Sciatic nerve (tissue), 2 donors: ENCODE data around the gene IL17B. TPM values are rescaled to one million over a fixed set of nuclear protein-coding genes. Genes with fewer than 3 reads are reported as not detected.

Experiments
- ATAC-seq: fragments of 200-7000 bp; cut with Tn5 transposase; one replicate; pipeline ENCODE4 v1.9.1; 2020; ENCODE audit warnings: mild to moderate bottlenecking, moderate library complexity
- DNase-seq: peaks from one replicate; pipeline ENCODE4 v3.0.0-alpha.2; 2020; ENCODE audit warnings: low spot score
- intact Hi-C: fragments of 100-400 bp; cut with DNase I; formaldehyde crosslinking; loops from one replicate; pipeline ENCODE4 v1.14.2; 2022
- total RNA-seq: library from RNA; stranded (reverse); fragmentation: NEBNext Ultra II Directional; extraction: Animal tissue kit (Norgen Biotek cat#: 25700); gene quantifications from one replicate; pipeline ENCODE4 v1.2.1, GENCODE V29; 2021
- donor health status: DM: no; HTN: no; CAD: no.
- donor health status: DM: no; HTN: no; CAD: no.

IL17B gene
- total RNA-seq, 1 donor from 2014 or later: 51.7 TPM

- no peak for DNase-seq
- intact Hi-C loops: loop anchor here (5.0 kb wide), 1 partner anchor 55 kb away; no protein-coding TSS in a partner anchor
Measured at GRCh38 chr5:149382517-149383220, 3.6 kb upstream of the IL17B start.

DNA sequence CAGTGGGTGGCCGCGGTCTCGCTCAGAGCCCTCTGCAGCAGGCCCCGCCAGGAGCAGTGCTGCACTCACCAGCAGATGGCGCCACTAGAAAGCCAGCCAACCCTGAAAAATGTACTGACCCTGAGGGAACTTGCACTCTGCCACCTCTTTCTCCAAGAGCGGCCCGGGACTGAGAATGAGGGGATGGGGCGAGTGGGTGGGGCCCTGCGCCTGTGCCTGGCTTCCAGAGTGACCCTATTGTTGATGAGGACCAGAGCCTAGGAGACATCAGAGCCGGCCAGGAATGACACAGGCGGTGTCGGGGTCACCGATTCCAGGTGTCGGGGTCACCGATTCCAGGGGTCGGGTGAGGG lies 2.9 kb upstream of the IL17B start:
- DNase-seq (peak; percentile 91), ATAC-seq (peak; percentile 85)
- intact Hi-C loops: loop anchor here (5.0 kb wide), 1 partner anchor 55 kb away; no protein-coding TSS in a partner anchor

More at GRCh38 chr5:149382517-149383220, 3.6 kb upstream of the IL17B start:
- ATAC-seq: no peak

GRCh38 chr5:149381261-149381985 lies 2.3 kb upstream of the IL17B start:
- DNase-seq (no peak), ATAC-seq (peak; percentile 1)
- intact Hi-C loops: loop anchor here (5.0 kb wide), 1 partner anchor 56 kb away; no protein-coding TSS in a partner anchor

DNA sequence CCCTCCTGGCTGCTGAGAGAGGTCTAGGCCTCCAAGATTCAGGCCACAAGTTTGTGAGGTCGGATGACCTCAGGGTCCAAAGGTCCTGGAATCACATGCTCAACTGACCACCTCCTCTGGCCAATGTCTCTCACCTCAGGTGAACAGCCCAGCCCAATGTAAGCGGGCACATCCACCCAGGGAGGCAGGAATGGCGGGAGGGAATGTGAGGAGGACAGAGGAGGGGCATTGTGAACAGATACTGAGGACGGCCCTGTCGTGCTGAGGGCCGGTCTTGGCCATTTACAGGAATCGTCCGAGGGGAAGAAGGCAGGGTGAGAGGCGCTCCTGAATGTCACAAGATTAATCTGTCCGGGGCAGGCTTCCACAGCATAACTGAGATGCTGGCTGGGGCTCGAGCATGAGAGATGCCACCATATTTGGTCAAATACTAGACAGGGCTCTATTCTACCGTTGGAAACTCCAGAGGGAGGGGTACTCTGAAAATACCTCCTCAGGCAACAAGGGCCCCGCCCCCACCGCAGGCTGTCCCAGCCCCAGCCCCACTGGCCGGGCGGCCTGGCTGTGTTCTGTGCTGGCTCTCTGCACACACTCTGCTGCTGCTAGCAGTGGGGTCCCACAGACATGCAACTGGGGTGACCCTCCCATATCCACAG lies 1.5 kb upstream of the IL17B start:
- DNase-seq: no peak
- intact Hi-C loops: loop anchor here (5.0 kb wide), 1 partner anchor 57 kb away; no protein-coding TSS in a partner anchor
- peak; percentile 4 for ATAC-seq

DNA sequence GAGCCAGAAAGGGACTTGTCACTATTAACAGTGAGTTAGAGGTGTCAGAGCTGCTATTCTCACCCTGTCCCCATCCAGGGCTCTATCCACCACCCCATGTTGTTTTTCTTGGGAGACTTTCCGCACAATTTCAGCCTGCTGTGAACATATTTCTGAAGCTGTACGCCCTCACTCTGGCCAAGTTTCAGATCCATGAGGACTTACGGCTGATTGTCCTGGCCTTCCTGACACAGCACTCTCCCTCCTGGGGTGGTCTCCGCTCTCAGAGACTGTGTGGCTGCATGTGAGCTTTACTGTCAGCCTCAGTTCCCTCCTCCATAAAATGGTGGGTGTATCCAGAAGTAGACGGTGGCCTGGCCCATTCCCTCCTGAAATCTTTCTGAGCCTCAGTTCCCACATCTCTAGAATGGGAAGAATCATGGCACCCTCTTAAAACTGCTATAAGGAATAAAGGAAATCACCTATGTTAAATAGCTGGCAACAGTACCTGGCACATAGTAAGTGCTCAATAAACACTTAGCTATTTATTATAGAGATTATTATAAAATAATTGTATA lies 804 bp upstream of the IL17B start:
- intact Hi-C loops: loop anchor here (5.0 kb wide), 1 partner anchor 57 kb away; no protein-coding TSS in a partner anchor
- DNase-seq: no peak
- ATAC-seq: no peak

GRCh38 chr5:149378241-149378820 lies 761 bp downstream of the IL17B start:
- ATAC-seq (no peak), DNase-seq (no peak)
- intact Hi-C loops: no loop called here

GRCh38 chr5:149376711-149377447 lies 2.2 kb downstream of the IL17B start:
- intact Hi-C loops: no loop called here
- no peak for DNase-seq
- no peak for ATAC-seq

DNA sequence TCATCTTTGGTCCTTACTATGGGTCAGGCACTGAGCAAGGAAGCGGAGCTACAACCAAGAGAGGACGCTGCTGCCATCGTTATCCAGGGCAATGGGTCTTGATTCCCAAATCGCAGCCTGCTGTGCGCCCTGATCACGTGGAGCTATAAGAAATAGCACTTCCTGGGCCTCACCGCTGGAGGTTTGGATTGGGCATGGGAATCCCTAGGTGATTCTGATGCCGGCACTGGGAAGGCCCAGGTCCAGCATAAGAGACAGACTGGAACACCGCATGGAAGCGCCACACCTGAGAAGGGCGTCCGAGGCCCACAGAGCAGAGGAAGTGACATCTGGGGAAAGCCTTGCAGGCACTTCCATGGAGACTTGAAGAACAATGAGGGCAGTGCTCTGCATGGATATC lies 3.0 kb downstream of the IL17B start:
- intact Hi-C loops: no loop called here
- ATAC-seq: no peak

GRCh38 chr5:149375434-149375833 lies 3.7 kb downstream of the IL17B start:
- no peak for ATAC-seq
- intact Hi-C loops: no loop called here

More for the DNA sequence above, 3.0 kb downstream of the IL17B start:
- no peak for DNase-seq

GRCh38 chr5:149374801-149375200 lies 4.3 kb downstream of the IL17B start:
- ATAC-seq (no peak), DNase-seq (no peak)
- intact Hi-C loops: no loop called here

More at GRCh38 chr5:149375434-149375833, 3.7 kb downstream of the IL17B start:
- no peak for DNase-seq

- intact Hi-C loops: no loop called here
- no peak for DNase-seq
- no peak for ATAC-seq
Measured at GRCh38 chr5:149374303-149374702, 4.8 kb downstream of the IL17B start.

DNA sequence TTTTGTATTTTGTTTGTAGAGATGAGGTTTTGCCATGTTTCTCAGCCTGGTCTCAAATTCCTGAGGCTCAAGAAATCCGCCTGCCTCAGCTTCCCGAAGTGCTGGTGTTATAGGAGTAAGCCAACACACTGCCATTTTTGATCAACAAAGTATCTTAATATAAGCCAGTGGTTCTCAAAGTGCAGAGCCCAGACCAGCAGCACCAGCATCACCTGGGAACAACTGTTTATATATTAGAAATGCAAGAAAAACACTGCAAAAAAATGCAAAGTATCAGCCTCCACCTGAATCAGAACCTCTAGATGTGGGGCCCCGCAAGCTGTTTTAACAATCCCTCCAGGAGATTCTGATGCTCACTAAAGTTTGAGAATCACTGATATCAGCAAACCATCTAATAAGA lies 6.2 kb downstream of the IL17B start:
- DNase-seq (no peak), ATAC-seq (no peak)
- intact Hi-C loops: no loop called here

DNA sequence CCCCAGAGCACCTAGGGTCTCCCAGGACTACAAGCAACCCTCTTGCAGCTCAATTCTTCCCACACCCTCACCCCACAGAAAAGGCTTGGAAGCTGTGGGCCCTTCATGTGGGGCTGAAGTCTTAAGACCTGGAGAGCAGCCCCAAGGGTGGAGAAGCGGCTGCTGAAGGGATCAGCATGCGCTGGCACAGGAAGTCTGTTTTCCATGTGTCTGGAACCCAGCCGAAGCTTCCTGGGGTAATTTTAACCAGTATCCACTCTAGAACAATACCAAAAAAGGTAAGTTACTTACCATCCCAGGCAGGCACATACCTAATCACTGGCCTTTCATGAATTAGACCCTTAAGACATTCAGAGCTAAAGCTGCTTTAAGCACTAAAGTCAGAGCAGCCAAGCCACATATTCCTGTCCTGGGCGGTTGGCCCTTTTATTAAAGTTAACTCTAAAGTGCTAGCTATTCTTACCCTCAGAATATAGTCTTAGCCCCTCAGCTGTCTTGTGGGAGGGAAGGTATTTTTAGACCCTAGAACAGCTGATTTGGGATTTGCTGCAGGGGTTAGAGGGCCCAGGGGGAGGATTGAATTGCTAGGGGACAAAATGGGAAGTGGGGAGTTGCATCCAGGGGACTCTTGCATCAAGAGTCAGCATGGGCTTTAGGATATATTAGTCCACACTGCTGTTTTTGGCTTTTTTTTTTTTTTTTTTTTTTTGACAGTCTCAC lies 6.9 kb downstream of the IL17B start:
- DNase-seq (no peak), ATAC-seq (no peak)
- intact Hi-C loops: no loop called here

DNA sequence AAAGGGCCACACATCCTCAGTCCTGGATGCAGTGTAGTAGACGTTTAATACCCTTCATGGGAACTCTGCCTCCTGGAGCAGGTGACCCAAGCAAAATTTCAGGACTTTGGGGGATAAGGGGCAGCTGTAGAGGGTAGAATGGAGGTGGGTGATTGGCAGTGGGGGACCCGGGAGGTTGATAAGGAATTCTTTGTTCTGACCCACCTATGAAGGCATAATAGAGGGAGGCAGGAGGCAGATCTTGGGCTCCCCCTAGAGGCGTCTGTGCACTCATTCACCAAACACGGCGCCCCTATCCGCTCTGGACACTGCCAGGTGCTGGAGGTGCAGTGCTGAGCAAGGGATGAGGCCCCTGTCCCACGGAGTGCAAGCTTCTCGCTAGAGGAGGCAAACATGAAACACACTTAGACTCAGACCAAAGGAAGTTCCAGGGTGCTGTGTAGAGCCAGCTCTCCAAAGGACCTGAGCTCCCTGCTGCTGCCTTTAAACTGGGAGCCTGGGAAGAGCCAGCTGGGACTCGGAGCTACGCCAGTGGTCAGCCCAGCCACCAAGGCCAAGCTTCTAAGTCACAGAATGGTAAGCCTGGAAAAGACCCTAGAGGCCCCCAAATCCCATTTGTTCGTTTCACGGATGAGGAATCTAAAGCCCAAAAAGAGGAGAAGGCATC lies 7.7 kb downstream of the IL17B start:
- ATAC-seq: peak; percentile 81
- no peak for DNase-seq
- intact Hi-C loops: no loop called here

GRCh38 chr5:149370878-149371277 lies 8.2 kb downstream of the IL17B start:
- intact Hi-C loops: no loop called here
- ATAC-seq: no peak
- no peak for DNase-seq

GRCh38 chr5:149367972-149368645 lies 11.0 kb downstream of the IL17B start:
- ATAC-seq (no peak), DNase-seq (peak; percentile 55)
- intact Hi-C loops: no loop called here
